ENCODE measurements around the gene SH3RF3.

SH3RF3 gene

DNA sequence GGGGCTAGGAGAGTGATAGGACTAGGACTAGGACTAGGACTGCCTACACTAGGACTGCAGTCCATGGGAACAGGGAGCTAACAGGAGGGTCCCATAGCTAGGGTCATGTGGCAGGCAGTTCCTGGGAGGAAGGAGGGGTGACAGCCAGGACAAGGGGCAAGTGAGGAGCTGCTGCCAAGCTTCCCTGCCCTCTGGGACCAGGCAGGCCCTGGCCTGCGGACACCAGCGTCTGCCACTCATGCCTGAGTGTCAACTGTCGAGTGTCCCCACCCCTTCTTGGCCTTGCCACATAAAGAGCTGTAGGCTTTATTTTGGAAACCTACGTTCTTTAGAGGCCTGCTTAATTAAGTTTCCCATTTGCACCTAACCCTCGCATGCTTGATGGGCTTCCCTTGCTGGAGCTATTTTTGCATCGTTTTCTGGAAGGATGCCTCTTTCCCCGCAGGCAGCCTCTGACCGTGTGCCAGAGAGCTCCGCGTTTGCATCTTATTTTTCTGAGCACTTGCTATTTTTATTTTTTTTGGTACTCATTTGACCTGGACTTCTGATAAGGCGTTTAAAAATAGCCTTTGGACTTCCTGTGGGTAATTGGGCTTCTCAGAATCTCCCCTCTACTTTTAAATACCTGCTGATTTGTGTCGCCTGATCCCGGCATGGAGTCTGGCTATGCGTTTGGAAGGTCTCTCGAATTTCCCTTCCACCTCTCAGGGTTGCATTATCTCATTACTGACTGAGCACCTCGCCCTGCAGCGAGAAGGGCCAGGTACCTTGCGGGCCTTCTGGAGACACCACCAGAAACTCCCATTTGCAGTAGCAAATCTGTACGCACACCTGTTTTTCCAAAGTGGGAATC lies 66.4 kb downstream of the SH3RF3 start:
- TF ChIP-seq POLR2AphosphoS5 (IDR thresholded peaks at IDR 0.05; ENCODE audit: low read depth, low read length) (no peak), FOXP2 (optimal IDR thresholded peaks at IDR 0.05; ENCODE audit: borderline replicate concordance, extremely low read depth, extremely low read length, insufficient read depth) (no peak), SIN3A (IDR thresholded peaks at IDR 0.05; ENCODE audit: borderline replicate concordance, insufficient read depth, low read length) (no peak), TAF1 (IDR thresholded peaks at IDR 0.05; ENCODE audit: borderline replicate concordance, insufficient read depth, low read length) (no peak)
- TF ChIP-seq, protein P1, sequence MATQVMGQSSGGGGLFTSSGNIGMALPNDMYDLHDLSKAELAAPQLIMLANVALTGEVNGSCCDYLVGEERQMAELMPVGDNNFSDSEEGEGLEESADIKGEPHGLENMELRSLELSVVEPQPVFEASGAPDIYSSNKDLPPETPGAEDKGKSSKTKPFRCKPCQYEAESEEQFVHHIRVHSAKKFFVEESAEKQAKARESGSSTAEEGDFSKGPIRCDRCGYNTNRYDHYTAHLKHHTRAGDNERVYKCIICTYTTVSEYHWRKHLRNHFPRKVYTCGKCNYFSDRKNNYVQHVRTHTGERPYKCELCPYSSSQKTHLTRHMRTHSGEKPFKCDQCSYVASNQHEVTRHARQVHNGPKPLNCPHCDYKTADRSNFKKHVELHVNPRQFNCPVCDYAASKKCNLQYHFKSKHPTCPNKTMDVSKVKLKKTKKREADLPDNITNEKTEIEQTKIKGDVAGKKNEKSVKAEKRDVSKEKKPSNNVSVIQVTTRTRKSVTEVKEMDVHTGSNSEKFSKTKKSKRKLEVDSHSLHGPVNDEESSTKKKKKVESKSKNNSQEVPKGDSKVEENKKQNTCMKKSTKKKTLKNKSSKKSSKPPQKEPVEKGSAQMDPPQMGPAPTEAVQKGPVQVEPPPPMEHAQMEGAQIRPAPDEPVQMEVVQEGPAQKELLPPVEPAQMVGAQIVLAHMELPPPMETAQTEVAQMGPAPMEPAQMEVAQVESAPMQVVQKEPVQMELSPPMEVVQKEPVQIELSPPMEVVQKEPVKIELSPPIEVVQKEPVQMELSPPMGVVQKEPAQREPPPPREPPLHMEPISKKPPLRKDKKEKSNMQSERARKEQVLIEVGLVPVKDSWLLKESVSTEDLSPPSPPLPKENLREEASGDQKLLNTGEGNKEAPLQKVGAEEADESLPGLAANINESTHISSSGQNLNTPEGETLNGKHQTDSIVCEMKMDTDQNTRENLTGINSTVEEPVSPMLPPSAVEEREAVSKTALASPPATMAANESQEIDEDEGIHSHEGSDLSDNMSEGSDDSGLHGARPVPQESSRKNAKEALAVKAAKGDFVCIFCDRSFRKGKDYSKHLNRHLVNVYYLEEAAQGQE (IDR thresholded peaks at IDR 0.05; ENCODE audit: insufficient read depth in 1 of 2, low read depth in 2 of 2, low read length in 2 of 2) = no peak

DNA sequence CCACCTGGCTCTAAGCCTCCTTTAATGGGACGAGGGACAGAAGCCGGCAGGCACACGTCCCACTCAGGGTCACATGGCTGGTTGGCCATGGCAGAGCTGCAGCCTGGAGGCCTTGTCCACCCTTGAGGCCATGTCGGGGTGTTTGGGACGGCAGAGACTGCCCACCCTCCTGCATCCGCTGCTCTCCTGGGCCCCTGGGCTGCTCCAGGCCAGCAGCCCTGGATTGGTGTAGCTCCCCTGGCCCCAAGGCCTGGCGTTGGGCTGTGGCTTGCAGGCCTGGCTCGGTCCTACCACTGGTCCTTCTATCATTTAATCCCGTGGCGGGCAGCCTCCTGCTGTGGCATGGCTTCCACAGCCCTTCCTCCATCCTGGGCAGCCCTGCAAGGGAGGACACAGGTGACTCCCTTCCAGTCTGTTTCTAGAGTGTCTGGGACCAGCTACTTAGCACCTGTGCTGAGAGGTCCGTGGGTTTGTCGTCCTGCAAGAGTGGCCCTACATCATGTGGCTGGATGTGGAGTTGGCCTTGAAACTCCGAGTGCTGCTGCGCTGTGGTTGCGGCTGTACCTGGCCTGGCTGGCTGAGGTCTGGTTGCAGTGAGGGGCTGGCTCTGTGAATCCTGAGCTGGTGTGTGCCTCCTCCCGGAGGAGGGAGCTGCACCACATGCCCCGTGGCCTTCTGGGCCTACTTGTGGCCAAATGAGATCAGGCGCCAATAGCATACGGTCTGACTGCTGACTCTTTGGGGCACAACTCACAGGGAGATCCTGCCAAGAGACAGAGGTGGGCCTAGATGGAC lies 67.3 kb downstream of the SH3RF3 start:
- TF ChIP-seq SIN3A (IDR thresholded peaks at IDR 0.05; ENCODE audit: borderline replicate concordance, insufficient read depth, low read length) = no peak
- no peak for TF ChIP-seq POLR2AphosphoS5 (IDR thresholded peaks at IDR 0.05; ENCODE audit: low read depth, low read length)
- TF ChIP-seq TAF1 (IDR thresholded peaks at IDR 0.05; ENCODE audit: borderline replicate concordance, insufficient read depth, low read length) = no peak
- TF ChIP-seq, protein P1 (IDR thresholded peaks at IDR 0.05; ENCODE audit: insufficient read depth in 1 of 2, low read depth in 2 of 2, low read length in 2 of 2) = no peak
- TF ChIP-seq FOXP2 (optimal IDR thresholded peaks at IDR 0.05; ENCODE audit: borderline replicate concordance, extremely low read depth, extremely low read length, insufficient read depth) = no peak

DNA sequence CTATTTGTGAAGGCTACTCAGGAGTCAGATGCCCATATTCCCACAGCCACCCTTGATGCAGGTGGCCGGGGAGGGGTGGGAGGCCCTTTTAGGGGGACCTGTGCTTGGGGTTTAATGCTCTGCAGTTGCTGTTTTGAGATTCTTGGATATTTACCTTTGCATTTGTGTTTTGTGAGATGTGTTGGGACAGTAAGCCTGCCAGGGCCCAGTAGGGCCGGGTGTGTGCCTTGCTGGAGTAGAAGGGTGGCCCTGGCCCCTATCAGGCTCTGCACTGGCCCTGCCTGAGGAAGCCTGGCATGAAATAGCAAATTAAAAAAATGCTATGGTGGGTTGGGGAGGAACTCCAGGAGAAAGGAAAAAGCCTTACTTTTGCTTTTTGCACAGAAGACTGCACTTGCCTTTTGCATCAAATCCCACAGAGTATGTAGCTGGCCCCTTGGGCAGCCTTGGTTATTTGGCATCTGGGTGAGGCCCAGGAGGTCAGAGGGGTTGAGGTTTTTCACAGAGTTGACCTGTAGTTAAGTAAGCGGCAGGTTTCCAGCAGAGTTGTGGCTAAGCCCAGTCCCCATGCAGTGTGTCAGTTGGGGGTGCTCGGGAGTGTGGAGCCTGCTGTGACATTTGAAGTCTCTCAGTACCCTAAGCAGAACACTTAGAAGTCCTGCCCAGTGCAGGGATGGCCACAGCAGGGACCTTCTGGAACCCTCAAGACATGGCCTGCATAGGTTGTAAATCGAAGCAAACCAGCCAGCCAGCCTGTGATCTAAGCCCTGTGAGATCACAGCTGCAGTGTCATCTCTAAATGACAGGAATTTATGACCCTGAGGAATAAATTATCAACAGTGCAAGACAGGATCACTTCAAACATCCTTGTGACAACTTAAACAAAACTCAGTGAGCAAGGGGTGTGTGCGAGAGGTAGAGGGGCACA lies 68.8 kb downstream of the SH3RF3 start:
- TF ChIP-seq POLR2AphosphoS5 (IDR thresholded peaks at IDR 0.05; ENCODE audit: low read depth, low read length) = no peak
- TF ChIP-seq SIN3A (IDR thresholded peaks at IDR 0.05; ENCODE audit: borderline replicate concordance, insufficient read depth, low read length) = no peak
- no peak for TF ChIP-seq FOXP2 (optimal IDR thresholded peaks at IDR 0.05; ENCODE audit: borderline replicate concordance, extremely low read depth, extremely low read length, insufficient read depth)
- no peak for TF ChIP-seq TAF1 (IDR thresholded peaks at IDR 0.05; ENCODE audit: borderline replicate concordance, insufficient read depth, low read length)
- TF ChIP-seq, protein P1 (IDR thresholded peaks at IDR 0.05; ENCODE audit: insufficient read depth in 1 of 2, low read depth in 2 of 2, low read length in 2 of 2) = no peak

DNA sequence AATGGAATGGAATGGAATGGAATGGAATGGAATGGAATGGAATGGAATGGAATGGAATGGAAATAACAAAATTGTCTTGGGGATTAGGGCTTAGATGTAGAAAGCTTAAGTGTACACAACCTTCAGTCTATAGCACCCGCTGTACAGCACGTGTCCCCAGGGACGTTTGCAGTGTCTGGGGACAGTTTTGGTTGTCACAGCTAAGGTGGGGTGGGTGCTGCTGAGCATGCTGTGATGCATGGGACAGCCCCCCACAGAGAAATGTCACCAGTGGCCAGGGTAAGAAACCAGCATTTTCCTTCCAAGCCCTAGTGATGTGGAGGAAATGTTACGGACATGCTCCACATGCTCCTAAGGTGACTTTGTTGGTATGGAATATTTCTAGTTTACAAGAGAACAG lies 70.8 kb downstream of the SH3RF3 start:
- TF ChIP-seq POLR2AphosphoS5 (IDR thresholded peaks at IDR 0.05; ENCODE audit: low read depth, low read length) (no peak), SIN3A (IDR thresholded peaks at IDR 0.05; ENCODE audit: borderline replicate concordance, insufficient read depth, low read length) (no peak), TAF1 (IDR thresholded peaks at IDR 0.05; ENCODE audit: borderline replicate concordance, insufficient read depth, low read length) (no peak), FOXP2 (optimal IDR thresholded peaks at IDR 0.05; ENCODE audit: borderline replicate concordance, extremely low read depth, extremely low read length, insufficient read depth) (no peak)
- TF ChIP-seq, protein P1 (IDR thresholded peaks at IDR 0.05; ENCODE audit: insufficient read depth in 1 of 2, low read depth in 2 of 2, low read length in 2 of 2) = no peak
